H9 (cell line): ENCODE data around the gene LRRC3. TPM values are rescaled to one million over a fixed set of nuclear protein-coding genes. Genes with fewer than 3 reads are reported as not detected.

Experiments used
- DNase-seq: peaks from one replicate; pipeline ENCODE4 v3.0.0-alpha.2; 2017
- H2AFZ ChIP-seq: one replicate; pipeline ENCODE4 v1.6.1; 2013; ENCODE audit warnings: mild to moderate bottlenecking, low read length, control low read depth, moderate library complexity
- H2AK5ac ChIP-seq: 2 replicates; pipeline ENCODE4 v1.6.1; 2013; ENCODE audit warnings: low read length, control low read depth, mixed read lengths; ENCODE audit not compliant: insufficient read length
- H2BK120ac ChIP-seq: one replicate; pipeline ENCODE4 v1.6.1; 2013; ENCODE audit warnings: low read depth, mild to moderate bottlenecking, low read length, control low read depth, inconsistent platforms; ENCODE audit not compliant: poor library complexity, severe bottlenecking
- H2BK12ac ChIP-seq: 2 replicates; pipeline ENCODE4 v1.6.1; 2013; ENCODE audit warnings: low read length, control low read depth, mixed read lengths, low read depth; ENCODE audit not compliant: insufficient read length
- H2BK15ac ChIP-seq: 2 replicates; pipeline ENCODE4 v1.6.1; 2013; ENCODE audit warnings: low read depth, low read length, control low read depth
- H2BK20ac ChIP-seq: one replicate; pipeline ENCODE4 v1.6.1; 2013; ENCODE audit warnings: low read depth, mild to moderate bottlenecking, low read length, control low read depth, inconsistent platforms; ENCODE audit not compliant: poor library complexity, severe bottlenecking
- H2BK5ac ChIP-seq: 2 replicates; pipeline ENCODE4 v1.6.1; 2013; ENCODE audit warnings: low read length, control low read depth, mixed read lengths; ENCODE audit not compliant: insufficient read length
- H3K14ac ChIP-seq: 2 replicates; pipeline ENCODE4 v1.6.1; 2013; ENCODE audit warnings: low read length, control low read depth; ENCODE audit not compliant: insufficient read depth
- H3K18ac ChIP-seq: 2 replicates; pipeline ENCODE4 v1.6.1; 2013; ENCODE audit warnings: low read depth, mild to moderate bottlenecking, mixed read lengths, low read length, control low read depth; ENCODE audit not compliant: insufficient read length
- H3K23ac ChIP-seq: 2 replicates; pipeline ENCODE4 v1.6.1; 2013; ENCODE audit warnings: low read length, control low read depth, mixed read lengths, low read depth; ENCODE audit not compliant: insufficient read length
- H3K23me2 ChIP-seq: 2 replicates; pipeline ENCODE4 v1.6.1; 2013; ENCODE audit warnings: low read depth, mild to moderate bottlenecking, mixed read lengths, low read length, control low read depth; ENCODE audit not compliant: insufficient read length, poor library complexity, severe bottlenecking
- H3K27ac ChIP-seq: 2 replicates; pipeline ENCODE4 v1.5.1; 2013; ENCODE audit warnings: low read length, control low read depth, mixed read lengths, low read depth; ENCODE audit not compliant: insufficient read length
- H3K27me3 ChIP-seq: 2 replicates; pipeline ENCODE4 v1.6.1; 2013; ENCODE audit warnings: low read length, control low read depth, inconsistent platforms; ENCODE audit not compliant: insufficient read depth
- H3K4ac ChIP-seq: 2 replicates; pipeline ENCODE4 v1.6.1; 2013; ENCODE audit warnings: low read depth, mild to moderate bottlenecking, control low read depth, inconsistent platforms, low read length, moderate library complexity
- H3K4me1 ChIP-seq: 2 replicates; pipeline ENCODE4 v1.6.1; 2013; ENCODE audit warnings: low read length, control low read depth, inconsistent platforms; ENCODE audit not compliant: insufficient read depth
- H3K4me2 ChIP-seq: 2 replicates; pipeline ENCODE4 v1.6.1; 2013; ENCODE audit warnings: low read length, control low read depth, mixed read lengths; ENCODE audit not compliant: insufficient read length, insufficient read depth
- H3K56ac ChIP-seq: 2 replicates; pipeline ENCODE4 v1.6.1; 2013; ENCODE audit warnings: low read depth, mild to moderate bottlenecking, mixed read lengths, low read length, control low read depth; ENCODE audit not compliant: insufficient read length
- H3K79me1 ChIP-seq: 2 replicates; pipeline ENCODE4 v1.6.1; 2013; ENCODE audit warnings: low read depth, mild to moderate bottlenecking, moderate library complexity, low read length, control low read depth, inconsistent platforms; ENCODE audit not compliant: insufficient read depth, poor library complexity, severe bottlenecking
- H3K79me2 ChIP-seq: 2 replicates; pipeline ENCODE4 v1.6.1; 2013; ENCODE audit warnings: low read length, control low read depth, inconsistent platforms; ENCODE audit not compliant: insufficient read depth
- H3K9ac ChIP-seq: 2 replicates; pipeline ENCODE4 v1.6.1; 2013; ENCODE audit warnings: low read length, control low read depth, mixed read lengths; ENCODE audit not compliant: insufficient read length; ENCODE audit errors: extremely low read depth
- H3K9me3 ChIP-seq: one replicate; pipeline ENCODE4 v1.6.1; 2013; ENCODE audit warnings: low read depth, low read length, inconsistent platforms; ENCODE audit not compliant: control insufficient read depth
- H3T11ph ChIP-seq: one replicate; pipeline ENCODE4 v1.6.1; 2013; ENCODE audit warnings: mild to moderate bottlenecking, low read length, control low read depth, inconsistent platforms
- H4K20me1 ChIP-seq: one replicate; pipeline ENCODE4 v1.6.1; 2013; ENCODE audit not compliant: control insufficient read depth, insufficient read length, insufficient read depth
- H4K5ac ChIP-seq: 2 replicates; pipeline ENCODE4 v1.6.1; 2013; ENCODE audit warnings: low read depth, mild to moderate bottlenecking, mixed read lengths, low read length, control low read depth; ENCODE audit not compliant: insufficient read length
- H4K8ac ChIP-seq: replicated peaks from 2 replicates; pipeline ENCODE4 v1.6.1; 2013; ENCODE audit warnings: low read length, control low read depth, mixed read lengths, low read depth; ENCODE audit not compliant: insufficient read length
- H4K91ac ChIP-seq: 2 replicates; pipeline ENCODE4 v1.6.1; 2013; ENCODE audit warnings: low read depth, mild to moderate bottlenecking, moderate library complexity, mixed read lengths, low read length, control low read depth; ENCODE audit not compliant: insufficient read length
- H3K27ac Mint-ChIP-seq, 3 experiments: 2 replicates in 2 of 3; 3 replicates in 1 of 3; pipeline ENCODE4 v1.8.0; 2020 to 2021; ENCODE audit warnings: mixed read lengths in 3 of 3, mild to moderate bottlenecking in 1 of 3, moderate library complexity in 1 of 3
- H3K27me3 Mint-ChIP-seq: 2 replicates; pipeline ENCODE4 v1.8.0; 2021; ENCODE audit warnings: low read depth, mild to moderate bottlenecking, moderate library complexity, mixed read lengths
- H3K36me3 Mint-ChIP-seq, 3 experiments: 2 replicates in 2 of 3; 3 replicates in 1 of 3; pipeline ENCODE4 v1.8.0; 2020 to 2021; ENCODE audit warnings: low read depth in 3 of 3, mixed read lengths in 3 of 3; ENCODE audit not compliant: insufficient read depth in 1 of 3
- H3K4me1 Mint-ChIP-seq, 2 experiments: 2 replicates each; pipeline ENCODE4 v1.8.0; 2020; ENCODE audit warnings: mixed read lengths in 2 of 2
- H3K4me3 Mint-ChIP-seq, 2 experiments: 2 replicates in 1 of 2; 3 replicates in 1 of 2; pipeline ENCODE4 v1.8.0; 2020 to 2021; ENCODE audit warnings: mild to moderate bottlenecking in 2 of 2, mixed read lengths in 2 of 2, moderate library complexity in 1 of 2
- H3K9me3 Mint-ChIP-seq, 2 experiments: 2 replicates in 1 of 2; 3 replicates in 1 of 2; pipeline ENCODE4 v1.8.0; 2020; ENCODE audit warnings: mild to moderate bottlenecking in 2 of 2, mixed read lengths in 2 of 2, moderate library complexity in 1 of 2
- WGBS: extraction: QIAGEN DNeasy Blood & Tissue Kit; methylation state at CpG from one replicate; pipeline ENCODE4 v1.1.7; 2013; ENCODE audit warnings: missing lambda C conversion rate, low lambda C conversion rate, mixed read lengths; ENCODE audit not compliant: insufficient read length; ENCODE audit errors: extremely low coverage; 5-methylcytosine and 5-hydroxymethylcytosine counted together
- total RNA-seq: library from RNA; stranded (reverse); gene quantifications from 2 replicates; pipeline ENCODE4 v1.2.1, GENCODE V29; 2021
- TF ChIP-seq, protein P1 (sequence below): fragments of 200-600 bp; sonication (generic); conservative IDR thresholded peaks from 3 replicates; pipeline ENCODE4 v1.8.0; 2021; ENCODE audit warnings: antibody characterized with exemption, mild to moderate bottlenecking

Gene LRRC3
- total RNA-seq, 1 experiment from 2014 or later, result 3.1 TPM

DNA sequence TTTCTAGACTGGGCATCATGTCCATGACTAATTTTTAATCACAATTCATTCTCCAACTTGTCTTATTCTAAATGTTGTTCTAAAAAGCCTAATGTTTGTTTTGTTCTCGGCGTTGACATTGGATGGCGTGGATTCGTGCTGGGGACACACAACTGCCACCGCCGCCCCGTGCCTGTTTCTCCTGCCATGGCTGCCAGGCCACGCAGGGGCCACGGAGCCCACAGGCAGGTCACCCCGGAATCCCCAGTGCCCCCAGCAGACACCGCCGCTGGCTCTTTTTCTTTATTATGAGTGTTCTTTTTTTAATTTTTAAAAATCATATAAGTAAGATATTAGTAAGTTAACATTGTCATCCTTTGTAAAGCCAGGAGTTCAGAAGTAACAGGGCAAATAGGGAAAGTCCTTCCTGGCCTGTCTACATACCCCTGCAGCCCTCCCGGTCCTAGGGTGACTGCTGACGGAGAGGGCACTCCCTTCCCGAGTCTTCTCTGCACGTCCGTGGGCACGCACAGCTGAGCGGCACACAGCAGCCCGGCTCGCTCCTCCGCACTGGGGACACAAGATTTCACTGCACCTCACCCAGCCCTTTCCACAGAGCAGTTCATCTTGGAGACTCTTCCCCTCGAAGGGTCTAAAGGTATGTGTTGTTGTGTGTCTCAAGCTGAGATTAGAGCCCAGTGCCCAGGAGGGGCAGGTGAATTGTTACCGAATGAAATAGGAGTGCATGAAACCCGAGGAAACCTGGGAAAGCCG is 52.5 kb downstream of the LRRC3 start:
- Histone ChIP-seq H2BK12ac (no peak overlapping the region), H3K27me3 (no peaks in the 10 kb centered on the region), H2BK20ac (no peak overlapping the region), H2BK15ac (no peak overlapping the region), H3K56ac (no peak overlapping the region), H4K8ac (no peak overlapping the region), H4K20me1 (peaks cover 5% of the 10 kb centered on the region), H3K4me1 (no peaks in the 10 kb centered on the region), H2BK5ac (no peak overlapping the region), H3K23me2 (no peaks in the 10 kb centered on the region), H3K27ac (no peak overlapping the region), H3K9me3 (no peaks in the 10 kb centered on the region), H4K5ac (no peak overlapping the region), H3K79me2 (no peaks in the 10 kb centered on the region), H3K18ac (no peak overlapping the region), H3K4ac (no peak overlapping the region), H3K23ac (no peak overlapping the region), H3K9ac (no peak overlapping the region), H3K79me1 (no peaks in the 10 kb centered on the region), H3K4me2 (no peak overlapping the region), H3K14ac (no peak overlapping the region), H2AFZ (no peak overlapping the region), H2BK120ac (no peak overlapping the region), H4K91ac (no peak overlapping the region), H3T11ph (no peak overlapping the region), H2AK5ac (no peak overlapping the region)
- TF ChIP-seq, protein P1, sequence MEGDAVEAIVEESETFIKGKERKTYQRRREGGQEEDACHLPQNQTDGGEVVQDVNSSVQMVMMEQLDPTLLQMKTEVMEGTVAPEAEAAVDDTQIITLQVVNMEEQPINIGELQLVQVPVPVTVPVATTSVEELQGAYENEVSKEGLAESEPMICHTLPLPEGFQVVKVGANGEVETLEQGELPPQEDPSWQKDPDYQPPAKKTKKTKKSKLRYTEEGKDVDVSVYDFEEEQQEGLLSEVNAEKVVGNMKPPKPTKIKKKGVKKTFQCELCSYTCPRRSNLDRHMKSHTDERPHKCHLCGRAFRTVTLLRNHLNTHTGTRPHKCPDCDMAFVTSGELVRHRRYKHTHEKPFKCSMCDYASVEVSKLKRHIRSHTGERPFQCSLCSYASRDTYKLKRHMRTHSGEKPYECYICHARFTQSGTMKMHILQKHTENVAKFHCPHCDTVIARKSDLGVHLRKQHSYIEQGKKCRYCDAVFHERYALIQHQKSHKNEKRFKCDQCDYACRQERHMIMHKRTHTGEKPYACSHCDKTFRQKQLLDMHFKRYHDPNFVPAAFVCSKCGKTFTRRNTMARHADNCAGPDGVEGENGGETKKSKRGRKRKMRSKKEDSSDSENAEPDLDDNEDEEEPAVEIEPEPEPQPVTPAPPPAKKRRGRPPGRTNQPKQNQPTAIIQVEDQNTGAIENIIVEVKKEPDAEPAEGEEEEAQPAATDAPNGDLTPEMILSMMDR, result no peak
- no peak overlapping the region for H3K27ac Mint-ChIP-seq
- peaks cover 0 to 5% of the 10 kb centered on the region in 2 experiments; a peak in 2 of 4 replicates for H3K4me1 Mint-ChIP-seq
- WGBS, result no CpG with 5 or more reads among the region's 26 CpGs
- H3K9me3 Mint-ChIP-seq, result no peaks in the 10 kb centered on the region
- peaks cover 0 to 6% (median 3%) of the 10 kb centered on the region in 3 experiments; a peak in 4 of 7 replicates for H3K36me3 Mint-ChIP-seq
- H3K4me3 Mint-ChIP-seq, result no peak overlapping the region
- no peak for DNase-seq
- no peaks in the 10 kb centered on the region for H3K27me3 Mint-ChIP-seq
